A549 treated with AZD2906 at 1 μM for 4 hours (cell line): ENCODE data around the gene ZNF630. TPM values are rescaled to one million over a fixed set of nuclear protein-coding genes. Genes with fewer than 3 reads are reported as not detected.

Source experiments
- total RNA-seq: library from RNA; stranded (reverse); fragments of 200-300 nt; extraction: Qiagen RNA extraction; gene quantifications from 5 replicates; pipeline ENCODE4 v1.2.3, GENCODE V29; 2022

The ZNF630 gene
- total RNA-seq: 0.15 to 0.37 TPM (median 0.21 TPM) in 5 replicates

DNA sequence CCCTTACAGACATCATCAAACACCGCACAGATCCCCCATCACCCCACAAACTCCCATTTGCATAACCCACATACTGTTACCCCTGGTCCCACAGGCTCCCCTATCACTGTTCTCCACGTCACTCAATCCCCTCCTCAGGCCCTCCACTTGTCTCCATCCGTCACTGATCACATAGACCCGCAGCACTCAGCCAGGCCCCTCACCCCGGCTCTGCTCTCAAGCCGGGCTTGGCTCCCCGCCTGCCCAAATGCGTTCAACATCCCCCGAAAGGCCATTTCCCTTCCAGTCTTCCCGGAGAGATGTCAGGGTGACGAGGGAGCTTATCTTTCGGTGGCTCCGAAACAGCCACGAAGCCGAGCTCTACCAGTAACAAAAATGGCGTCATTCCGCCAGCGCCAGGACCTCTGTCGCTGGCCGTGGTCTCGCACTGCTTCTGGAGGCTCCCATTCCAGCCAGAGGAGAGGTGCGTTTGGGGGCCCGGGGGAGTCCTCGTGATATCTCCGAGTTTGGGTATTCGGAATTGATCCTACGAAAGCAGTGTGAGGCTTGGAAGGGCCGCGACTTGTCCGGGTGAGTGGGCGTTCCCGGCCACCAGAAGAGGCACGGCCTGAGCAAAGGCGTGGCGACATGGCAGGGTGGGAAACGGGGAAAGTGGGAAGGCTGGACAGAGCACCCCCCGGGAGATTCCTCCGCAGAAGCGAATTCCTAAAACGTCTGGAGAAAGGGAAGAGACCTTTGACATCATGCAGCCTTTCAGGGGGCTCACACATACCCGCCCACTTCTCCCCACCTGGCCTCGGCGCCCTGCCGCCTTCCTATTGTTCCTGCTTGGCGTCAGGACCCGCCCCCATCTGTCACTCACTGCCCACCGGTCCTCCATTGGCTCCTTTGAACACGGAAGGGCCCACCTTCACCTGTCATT lies at the start of gene ZNF630:
ZNF630 (minus strand) TSS at position 577 of the 922 bp plus-strand sequence. CDS start 4,754 bp downstream, outside the sequence.

Other genes starting within 250 kb of the ZNF630 start
- 4.1 to 6.7 TPM (median 6.1 TPM) in 5 replicates for gene ZNF81, start 234.7 kb downstream of the ZNF630 start, total RNA-seq
- 2.6 to 4.2 TPM (median 3.2 TPM) in 5 replicates for gene ZNF182, start 67.7 kb downstream of the ZNF630 start, total RNA-seq
- gene SPACA5, start 64.7 kb downstream of the ZNF630 start, total RNA-seq: not detected in 5 replicates
- gene SPACA5B, start 59.0 kb upstream of the ZNF630 start, total RNA-seq: not detected in 5 replicates
- not detected in 5 replicates for gene SSX5, start 125.2 kb upstream of the ZNF630 start, total RNA-seq
- 0.09 TPM in 1 of 5 replicates, not detected in the others for gene SSX1, start 183.8 kb upstream of the ZNF630 start, total RNA-seq